CD14-positive monocyte (primary cell): ENCODE measurements around the gene SELENBP1. TPM values are rescaled to one million over a fixed set of nuclear protein-coding genes. Genes with fewer than 3 reads are reported as not detected.

Experiments used
- DNase-seq, 3 donors: peaks; one replicate each; pipeline ENCODE4 v3.0.0-alpha.2; 2011 to 2022
- H2AFZ ChIP-seq: 2 replicates; pipeline ENCODE4 v1.6.0; 2012; ENCODE audit warnings: mild to moderate bottlenecking, low read depth, low read length, inconsistent platforms; ENCODE audit not compliant: insufficient read depth, poor library complexity, severe bottlenecking
- H3K27ac ChIP-seq, 2 donors: 1 replicate in 1 of 2; 2 replicates in 1 of 2; pipeline ENCODE4 v1.5.1; 2012 to 2013; ENCODE audit warnings: low read length in 2 of 2, control low read depth in 1 of 2, inconsistent platforms in 1 of 2, low read depth in 1 of 2, mild to moderate bottlenecking in 1 of 2
- H3K27me3 ChIP-seq, 2 donors: one replicate each; pipeline versions ENCODE4 v1.6.0 to v1.6.1; 2011 to 2013; ENCODE audit warnings: low read length in 2 of 2; ENCODE audit not compliant: control insufficient read depth in 2 of 2, insufficient read depth in 2 of 2
- H3K36me3 ChIP-seq, 2 donors: replicated peaks in 1 of 2; 1 replicate in 1 of 2; 2 replicates in 1 of 2; pipeline versions ENCODE4 v1.5.1 to v1.6.1; 2012 to 2013; ENCODE audit warnings: low read length in 2 of 2, control low read depth in 1 of 2, inconsistent platforms in 1 of 2, mild to moderate bottlenecking in 1 of 2; ENCODE audit not compliant: insufficient read depth in 2 of 2, control insufficient read depth in 1 of 2
- H3K4me1 ChIP-seq, 2 donors: 1 replicate in 1 of 2; 2 replicates in 1 of 2; pipeline versions ENCODE4 v1.5.1 to v1.6.1; 2012 to 2013; ENCODE audit warnings: low read length in 2 of 2, control low read depth in 1 of 2, inconsistent platforms in 1 of 2, mild to moderate bottlenecking in 1 of 2, moderate library complexity in 1 of 2; ENCODE audit not compliant: insufficient read depth in 2 of 2, control insufficient read depth in 1 of 2
- H3K4me2 ChIP-seq: replicated peaks from 2 replicates; pipeline ENCODE3; 2012; ENCODE audit warnings: low read length, moderate library complexity, mild to moderate bottlenecking; ENCODE audit not compliant: poor library complexity, severe bottlenecking; ENCODE audit errors: extremely low read depth
- H3K4me3 ChIP-seq, 3 experiments: fragments of 200-600 bp in 1 of 3; sonication (generic) in 1 of 3; replicated peaks in 1 of 3; 1 replicate in 2 of 3; 2 replicates in 1 of 3; pipeline ENCODE4 v1.5.1; 2011 to 2013; ENCODE audit warnings: low read length in 3 of 3, mild to moderate bottlenecking in 3 of 3, control low read depth in 2 of 3, low read depth in 2 of 3, inconsistent platforms in 1 of 3, moderate library complexity in 1 of 3
- H3K79me2 ChIP-seq: 2 replicates; pipeline ENCODE4 v1.6.0; 2012; ENCODE audit warnings: mild to moderate bottlenecking, control low read depth, inconsistent platforms, low read length, moderate library complexity; ENCODE audit not compliant: insufficient read depth
- H3K9ac ChIP-seq: 2 replicates; pipeline ENCODE4 v1.6.0; 2017; ENCODE audit warnings: low read length, mild to moderate bottlenecking; ENCODE audit not compliant: insufficient read depth, poor library complexity, severe bottlenecking
- H3K9me3 ChIP-seq, 2 donors: replicated peaks in 1 of 2; 1 replicate in 1 of 2; 2 replicates in 1 of 2; pipeline versions ENCODE4 v1.5.1 to v1.6.1; 2012 to 2013; ENCODE audit warnings: low read length in 2 of 2, control low read depth in 1 of 2; ENCODE audit not compliant: control insufficient read depth in 1 of 2, insufficient read depth in 1 of 2
- H4K20me1 ChIP-seq: 2 replicates; pipeline ENCODE4 v1.6.0; 2012; ENCODE audit warnings: mild to moderate bottlenecking, low read length, control low read depth, moderate library complexity; ENCODE audit not compliant: insufficient read depth
- H3K27ac Mint-ChIP-seq, 7 donors: one replicate each; pipeline ENCODE4 v1.8.0; 2020; ENCODE audit warnings: mild to moderate bottlenecking in 7 of 7, mixed read lengths in 7 of 7, moderate library complexity in 6 of 7, inconsistent platforms in 2 of 7
- H3K27me3 Mint-ChIP-seq, 3 donors: one replicate each; pipeline ENCODE4 v1.8.0; 2021 to 2022; ENCODE audit warnings: low read depth in 3 of 3, mild to moderate bottlenecking in 3 of 3, mixed read lengths in 3 of 3, moderate library complexity in 3 of 3, inconsistent platforms in 1 of 3
- H3K36me3 Mint-ChIP-seq, 2 donors: one replicate each; pipeline ENCODE4 v1.8.0; 2020; ENCODE audit warnings: mixed read lengths in 2 of 2, inconsistent platforms in 1 of 2, mild to moderate bottlenecking in 1 of 2
- H3K4me1 Mint-ChIP-seq: one replicate; pipeline ENCODE4 v1.8.0; 2020; ENCODE audit warnings: mild to moderate bottlenecking, mixed read lengths
- H3K4me3 Mint-ChIP-seq, 2 donors: one replicate each; pipeline ENCODE4 v1.8.0; 2020; ENCODE audit warnings: mild to moderate bottlenecking in 2 of 2, mixed read lengths in 2 of 2, moderate library complexity in 1 of 2
- H3K9me3 Mint-ChIP-seq, 7 donors: one replicate each; pipeline ENCODE4 v1.8.0; 2020 to 2022; ENCODE audit warnings: mixed read lengths in 7 of 7, mild to moderate bottlenecking in 6 of 7, moderate library complexity in 6 of 7, inconsistent platforms in 2 of 7
- WGBS: methylation state at CpG from one replicate; pipeline ENCODE4 v1.1.5; 2013; ENCODE audit warnings: missing lambda C conversion rate; ENCODE audit not compliant: insufficient coverage; 5-methylcytosine and 5-hydroxymethylcytosine counted together
- intact Hi-C, 2 donors: fragments of 100-400 bp; cut with micrococcal nuclease; formaldehyde crosslinking; loops; one replicate each; pipeline versions ENCODE4 v1.15.0 to v1.15.1; 2023
- polyA plus RNA-seq, 3 donors: library from polyadenylated mRNA; depleted of rRNA in 1 of 3; unstranded in 2 of 3; stranded (reverse) in 1 of 3; fragments of 300-500 nt in 2 of 3; fragments of >200 nt in 1 of 3; fragmentation: Illumina TruSeq in 2 of 3; gene quantifications; 1 replicate in 2 of 3; 2 replicates in 1 of 3; pipeline ENCODE4 v1.2.3, GENCODE V29; 2012 to 2021
- TF ChIP-seq, protein P1 (sequence below): fragments of 200-600 bp; IDR thresholded peaks from one replicate; pipeline ENCODE4 v1.8.0; 2022; ENCODE audit warnings: antibody characterized with exemption, mild to moderate bottlenecking

Gene SELENBP1
- polyA plus RNA-seq, 3 donors: 0.61 to 0.79 TPM; not detected in 1

- Histone ChIP-seq H3K9ac (no peak overlapping the region), H3K36me3 (peaks cover 30 to 41% of the 10 kb centered on the region in 2 donors), H3K4me2 (no peak overlapping the region), H3K4me3 (no peak overlapping the region), H2AFZ (no peak overlapping the region), H3K27me3 (no peaks in the 10 kb centered on the region), H3K79me2 (peaks cover 18% of the 10 kb centered on the region), H3K4me1 (peaks cover 19 to 26% of the 10 kb centered on the region in 2 donors), H3K27ac (peak overlapping the region in 1 of 2 donors; percentile 57), H3K9me3 (no peaks in the 10 kb centered on the region), H4K20me1 (no peaks in the 10 kb centered on the region)
- no CpG with 5 or more reads among the region's 2 CpGs for WGBS
- intact Hi-C loops: loop anchor here in 1 of 2 donors (5.0 kb wide), 1 partner anchor 55 kb away; the partner anchor contains the start of gene PSMB4
- H3K9me3 Mint-ChIP-seq: no peaks in the 10 kb centered on the region
- H3K36me3 Mint-ChIP-seq: peaks cover 42 to 45% of the 10 kb centered on the region in 2 donors
- H3K27me3 Mint-ChIP-seq: no peaks in the 10 kb centered on the region
- no peak for DNase-seq
- peaks cover 29% of the 10 kb centered on the region for H3K4me1 Mint-ChIP-seq
- TF ChIP-seq, protein P1, sequence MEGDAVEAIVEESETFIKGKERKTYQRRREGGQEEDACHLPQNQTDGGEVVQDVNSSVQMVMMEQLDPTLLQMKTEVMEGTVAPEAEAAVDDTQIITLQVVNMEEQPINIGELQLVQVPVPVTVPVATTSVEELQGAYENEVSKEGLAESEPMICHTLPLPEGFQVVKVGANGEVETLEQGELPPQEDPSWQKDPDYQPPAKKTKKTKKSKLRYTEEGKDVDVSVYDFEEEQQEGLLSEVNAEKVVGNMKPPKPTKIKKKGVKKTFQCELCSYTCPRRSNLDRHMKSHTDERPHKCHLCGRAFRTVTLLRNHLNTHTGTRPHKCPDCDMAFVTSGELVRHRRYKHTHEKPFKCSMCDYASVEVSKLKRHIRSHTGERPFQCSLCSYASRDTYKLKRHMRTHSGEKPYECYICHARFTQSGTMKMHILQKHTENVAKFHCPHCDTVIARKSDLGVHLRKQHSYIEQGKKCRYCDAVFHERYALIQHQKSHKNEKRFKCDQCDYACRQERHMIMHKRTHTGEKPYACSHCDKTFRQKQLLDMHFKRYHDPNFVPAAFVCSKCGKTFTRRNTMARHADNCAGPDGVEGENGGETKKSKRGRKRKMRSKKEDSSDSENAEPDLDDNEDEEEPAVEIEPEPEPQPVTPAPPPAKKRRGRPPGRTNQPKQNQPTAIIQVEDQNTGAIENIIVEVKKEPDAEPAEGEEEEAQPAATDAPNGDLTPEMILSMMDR: no peak
- peak overlapping the region in 6 of 7 donors; percentile 5 to 78 (median 58) for H3K27ac Mint-ChIP-seq
- H3K4me3 Mint-ChIP-seq: no peak overlapping the region
These were observed 30.5 kb downstream of the SELENBP1 start for GRCh38 chr1:151342021-151342420.

GRCh38 chr1:151340870-151341754, 31.4 kb downstream of the SELENBP1 start:
- Mint-ChIP-seq H3K27me3 (no peaks in the 10 kb centered on the region), H3K9me3 (no peaks in the 10 kb centered on the region), H3K4me3 (no peak overlapping the region), H3K27ac (peak overlapping the region; percentile 3 to 91 (median 63)), H3K36me3 (peaks cover 42% of the 10 kb centered on the region in 2 donors), H3K4me1 (peaks cover 24% of the 10 kb centered on the region)
- Histone ChIP-seq H3K79me2 (peaks cover 13% of the 10 kb centered on the region), H3K4me1 (peaks cover 14 to 20% of the 10 kb centered on the region in 2 donors), H3K36me3 (peaks cover 30 to 41% of the 10 kb centered on the region in 2 donors), H3K9me3 (no peaks in the 10 kb centered on the region), H3K4me2 (peak overlapping the region; percentile 40), H3K27me3 (no peaks in the 10 kb centered on the region), H2AFZ (peak overlapping the region; percentile 38), H3K4me3 (no peak overlapping the region), H4K20me1 (no peaks in the 10 kb centered on the region), H3K9ac (no peak overlapping the region), H3K27ac (peak overlapping the region; percentile 26 to 57)
- peak; percentile 68 to 84 (median 83) for DNase-seq
- 100% methylated on average over 1 of the region's 7 CpGs for WGBS
- intact Hi-C loops: loop anchor here (1.0 to 5.0 kb wide), 3 partner anchors 40 to 56 kb away; partner anchors contain the start of gene PSMB4 (in 1 of the 2)
- TF ChIP-seq, protein P1: peak; percentile 81
